Upper lobe of left lung (tissue), 6 donors: ENCODE measurements around the gene ADAMTS4. TPM values are rescaled to one million over a fixed set of nuclear protein-coding genes. Genes with fewer than 3 reads are reported as not detected.

Experiments used
- ATAC-seq, 2 donors: fragments of 200-7000 bp; cut with Tn5 transposase; one replicate each; pipeline ENCODE4 v1.9.1; 2022; ENCODE audit warnings: mild to moderate bottlenecking in 2 of 2, moderate library complexity in 2 of 2; ENCODE audit not compliant: low FRiP score in 2 of 2
- DNase-seq, 2 donors: peaks; one replicate each; pipeline ENCODE4 v3.0.0-alpha.2; 2019 to 2020
- H3K27ac ChIP-seq, 4 donors: fragments of 200-600 bp; sonication (generic); one replicate each; pipeline ENCODE4 v1.5.1; 2016 to 2019
- H3K27me3 ChIP-seq, 4 donors: fragments of 200-600 bp; sonication (generic); one replicate each; pipeline ENCODE4 v1.5.1; 2017 to 2019
- H3K36me3 ChIP-seq, 4 donors: fragments of 200-600 bp; sonication (generic); one replicate each; pipeline ENCODE4 v1.5.1; 2016 to 2019
- H3K4me1 ChIP-seq, 4 donors: fragments of 200-600 bp; sonication (generic); one replicate each; pipeline ENCODE4 v1.5.1; 2018 to 2019
- H3K4me3 ChIP-seq, 4 donors: fragments of 200-600 bp; sonication (generic); one replicate each; pipeline ENCODE4 v1.5.1; 2017 to 2019; ENCODE audit warnings: mild to moderate bottlenecking in 2 of 4, moderate library complexity in 1 of 4
- H3K9me3 ChIP-seq, 4 donors: fragments of 200-600 bp; sonication (generic); one replicate each; pipeline ENCODE4 v1.5.1; 2018 to 2019
- EP300 ChIP-seq, 4 donors: sonication (generic); formaldehyde crosslinking; IDR thresholded peaks; one replicate each; pipeline ENCODE4 v1.5.1; 2017; ENCODE audit warnings: antibody characterized with exemption in 4 of 4, control low read depth in 2 of 4
- POLR2A ChIP-seq, 4 donors: fragments of 450-650 bp; IDR thresholded peaks; one replicate each; pipeline ENCODE4 v1.5.1; 2016 to 2017; ENCODE audit warnings: antibody characterized with exemption in 4 of 4, mild to moderate bottlenecking in 2 of 4
- POLR2AphosphoS5 ChIP-seq, 2 donors: sonication (generic); formaldehyde crosslinking; IDR thresholded peaks; one replicate each; pipeline ENCODE4 v1.5.1; 2017; ENCODE audit warnings: antibody characterized with exemption in 2 of 2
- WGBS, 2 donors: methylation state at CpG; one replicate each; pipeline ENCODE4 v1.1.5; 2017 to 2018; 5-methylcytosine and 5-hydroxymethylcytosine counted together
- total RNA-seq, 6 donors: library from RNA; depleted of rRNA in 4 of 6; stranded (reverse); fragments of >200 nt in 4 of 6; gene quantifications; one replicate each; pipeline versions ENCODE4 v1.1.0 to v1.2.1, GENCODE V29; 2016 to 2021
- TF ChIP-seq, protein P1 (sequence below), 6 experiments: fragments of 450-650 bp in 4 of 6; fragments of 200-600 bp in 2 of 6; sonication (generic) in 2 of 6; IDR thresholded peaks; one replicate each; pipeline ENCODE4 v1.5.1; 2016 to 2019; ENCODE audit warnings: antibody characterized with exemption in 6 of 6
- donor health status: DM: no; HTN: no; CAD: no; lungs with moderate emphysema.
- donor health status: DM: no; HTN: yes; CAD: no; lungs with severe emphysema.

The ADAMTS4 gene
- total RNA-seq, 6 donors from 2014 or later, result 0.91 to 18.6 (median 3.0) TPM

DNA sequence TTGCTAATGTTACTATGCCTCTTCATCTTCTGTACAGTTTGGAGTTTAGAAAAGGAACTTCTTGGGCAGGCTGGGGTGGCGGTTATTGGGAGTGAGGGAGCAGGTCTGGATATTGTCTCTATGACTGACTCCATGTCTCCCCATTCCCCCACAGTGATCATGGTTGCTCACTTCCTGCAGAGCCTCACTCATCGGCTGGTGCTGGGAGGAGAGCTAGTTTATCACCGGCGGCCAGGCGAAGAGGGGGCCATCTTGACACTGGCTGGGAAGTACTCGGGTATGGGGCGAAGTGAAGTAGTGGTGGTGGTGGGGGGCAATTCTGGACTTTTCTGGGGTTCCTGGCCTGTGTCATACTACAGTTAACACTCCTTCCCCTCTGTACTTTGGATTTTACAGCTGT lies 29.2 kb upstream of the ADAMTS4 start:
- 89 to 93% methylated on average over 7 of the region's 7 CpGs for WGBS, 2 donors
- H3K9me3 ChIP-seq, result no peaks in the 10 kb centered on the region
- peaks cover 13 to 29% (median 26%) of the 10 kb centered on the region in 4 donors for H3K4me1 ChIP-seq
- H3K27ac ChIP-seq, result peak overlapping the region in 1 of 4 donors; percentile 80
- peak overlapping the region in 1 of 4 donors; percentile 33 for H3K4me3 ChIP-seq
- TF ChIP-seq EP300 (IDR thresholded peaks at IDR 0.05) (no peak), POLR2A (IDR thresholded peaks at IDR 0.05) (no peak), POLR2AphosphoS5 (IDR thresholded peaks at IDR 0.05) (no peak)
- TF ChIP-seq, protein P1, sequence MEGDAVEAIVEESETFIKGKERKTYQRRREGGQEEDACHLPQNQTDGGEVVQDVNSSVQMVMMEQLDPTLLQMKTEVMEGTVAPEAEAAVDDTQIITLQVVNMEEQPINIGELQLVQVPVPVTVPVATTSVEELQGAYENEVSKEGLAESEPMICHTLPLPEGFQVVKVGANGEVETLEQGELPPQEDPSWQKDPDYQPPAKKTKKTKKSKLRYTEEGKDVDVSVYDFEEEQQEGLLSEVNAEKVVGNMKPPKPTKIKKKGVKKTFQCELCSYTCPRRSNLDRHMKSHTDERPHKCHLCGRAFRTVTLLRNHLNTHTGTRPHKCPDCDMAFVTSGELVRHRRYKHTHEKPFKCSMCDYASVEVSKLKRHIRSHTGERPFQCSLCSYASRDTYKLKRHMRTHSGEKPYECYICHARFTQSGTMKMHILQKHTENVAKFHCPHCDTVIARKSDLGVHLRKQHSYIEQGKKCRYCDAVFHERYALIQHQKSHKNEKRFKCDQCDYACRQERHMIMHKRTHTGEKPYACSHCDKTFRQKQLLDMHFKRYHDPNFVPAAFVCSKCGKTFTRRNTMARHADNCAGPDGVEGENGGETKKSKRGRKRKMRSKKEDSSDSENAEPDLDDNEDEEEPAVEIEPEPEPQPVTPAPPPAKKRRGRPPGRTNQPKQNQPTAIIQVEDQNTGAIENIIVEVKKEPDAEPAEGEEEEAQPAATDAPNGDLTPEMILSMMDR (IDR thresholded peaks at IDR 0.05), result no peak
- H3K36me3 ChIP-seq, result peaks cover 4 to 31% (median 24%) of the 10 kb centered on the region in 4 donors
- no peaks in the 10 kb centered on the region for H3K27me3 ChIP-seq
- no peak for DNase-seq
- ATAC-seq, result no peak

GRCh38 chr1:161227196-161227871 lies 28.5 kb upstream of the ADAMTS4 start:
- DNase-seq (peak in 1 of 2 donors; percentile 81), ATAC-seq (peak; percentile 71 to 82)
- Histone ChIP-seq H3K27me3 (no peaks in the 10 kb centered on the region), H3K36me3 (peaks cover 4 to 31% (median 24%) of the 10 kb centered on the region in 4 donors), H3K4me3 (peak overlapping the region in 2 of 4 donors; percentile 33 to 75), H3K27ac (peak overlapping the region in 2 of 4 donors; percentile 65 to 80), H3K9me3 (no peaks in the 10 kb centered on the region), H3K4me1 (peaks cover 13 to 29% (median 26%) of the 10 kb centered on the region in 4 donors)
- peak in 1 of 2 donors; percentile 8 for TF ChIP-seq POLR2AphosphoS5 (IDR thresholded peaks at IDR 0.05)
- TF ChIP-seq EP300 (IDR thresholded peaks at IDR 0.05), result no peak
- TF ChIP-seq, protein P1 (IDR thresholded peaks at IDR 0.05), result peak; percentile 83 to 95 (median 89)
- no peak for TF ChIP-seq POLR2A (IDR thresholded peaks at IDR 0.05)
- 22 to 36% methylated on average over 8 to 11 of the region's 11 CpGs for WGBS, 2 donors

- H3K27ac ChIP-seq, result peak overlapping the region in 3 of 4 donors; percentile 43 to 80 (median 80)
- peaks cover 4 to 31% (median 24%) of the 10 kb centered on the region in 4 donors for H3K36me3 ChIP-seq
- TF ChIP-seq POLR2AphosphoS5 (IDR thresholded peaks at IDR 0.05), result no peak
- TF ChIP-seq, protein P1 (IDR thresholded peaks at IDR 0.05), result no peak
- no peak for TF ChIP-seq POLR2A (IDR thresholded peaks at IDR 0.05)
- TF ChIP-seq EP300 (IDR thresholded peaks at IDR 0.05), result no peak
- H3K4me1 ChIP-seq, result peaks cover 13 to 29% (median 26%) of the 10 kb centered on the region in 4 donors
- DNase-seq (no peak), ATAC-seq (no peak)
- H3K9me3 ChIP-seq, result no peaks in the 10 kb centered on the region
- no peaks in the 10 kb centered on the region for H3K27me3 ChIP-seq
- WGBS, 2 donors, result 63 to 71% methylated on average over 3 of the region's 3 CpGs
- H3K4me3 ChIP-seq, result peak overlapping the region in 3 of 4 donors; percentile 60 to 75 (median 67)
Measured at GRCh38 chr1:161226759-161227158, 27.9 kb upstream of the ADAMTS4 start.

DNA sequence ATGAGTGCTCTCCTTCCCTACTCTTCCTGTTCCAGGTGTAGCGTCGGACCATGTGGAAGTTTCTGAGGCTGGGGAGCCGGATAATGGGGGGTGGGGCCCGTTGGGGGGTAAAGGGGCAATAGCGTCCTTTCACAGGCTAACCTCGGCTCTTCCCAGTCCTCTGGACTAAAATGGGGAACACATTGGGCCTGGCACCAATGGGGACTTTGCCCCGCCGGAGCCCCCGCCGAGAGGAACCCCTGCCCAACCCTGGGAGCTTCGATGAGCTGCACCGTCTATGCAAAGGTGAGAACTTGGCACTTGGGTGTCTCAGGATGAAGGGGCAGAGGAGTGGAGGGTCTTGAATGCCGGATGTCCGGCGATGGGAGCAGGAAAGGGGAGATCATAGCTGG lies 27.5 kb upstream of the ADAMTS4 start:
- WGBS, 2 donors, result 6 to 11% methylated on average over 11 to 15 of the region's 15 CpGs
- peak overlapping the region in 3 of 4 donors; percentile 43 to 80 (median 80) for H3K27ac ChIP-seq

More for the DNA sequence above, 27.5 kb upstream of the ADAMTS4 start:
- TF ChIP-seq POLR2A (IDR thresholded peaks at IDR 0.05), result no peak
- TF ChIP-seq EP300 (IDR thresholded peaks at IDR 0.05), result no peak
- no peak for TF ChIP-seq POLR2AphosphoS5 (IDR thresholded peaks at IDR 0.05)
- TF ChIP-seq, protein P1 (IDR thresholded peaks at IDR 0.05), result no peak
- H3K9me3 ChIP-seq, result no peaks in the 10 kb centered on the region
- H3K4me3 ChIP-seq, result peak overlapping the region; percentile 60 to 75 (median 68)
- ATAC-seq (no peak), DNase-seq (peak in 1 of 2 donors; percentile 70)
- H3K27me3 ChIP-seq, result no peaks in the 10 kb centered on the region
- peaks cover 4 to 31% (median 24%) of the 10 kb centered on the region in 4 donors for H3K36me3 ChIP-seq
- H3K4me1 ChIP-seq, result peaks cover 13 to 29% (median 26%) of the 10 kb centered on the region in 4 donors
